ENCODE results near the gene PRSS2.
"Not testable (repeated sequence)": the region's sequence is repeated elsewhere in the genome, so short reads cannot be mapped to it uniquely, and the experiment has no call there.

PRSS2 gene

DNA sequence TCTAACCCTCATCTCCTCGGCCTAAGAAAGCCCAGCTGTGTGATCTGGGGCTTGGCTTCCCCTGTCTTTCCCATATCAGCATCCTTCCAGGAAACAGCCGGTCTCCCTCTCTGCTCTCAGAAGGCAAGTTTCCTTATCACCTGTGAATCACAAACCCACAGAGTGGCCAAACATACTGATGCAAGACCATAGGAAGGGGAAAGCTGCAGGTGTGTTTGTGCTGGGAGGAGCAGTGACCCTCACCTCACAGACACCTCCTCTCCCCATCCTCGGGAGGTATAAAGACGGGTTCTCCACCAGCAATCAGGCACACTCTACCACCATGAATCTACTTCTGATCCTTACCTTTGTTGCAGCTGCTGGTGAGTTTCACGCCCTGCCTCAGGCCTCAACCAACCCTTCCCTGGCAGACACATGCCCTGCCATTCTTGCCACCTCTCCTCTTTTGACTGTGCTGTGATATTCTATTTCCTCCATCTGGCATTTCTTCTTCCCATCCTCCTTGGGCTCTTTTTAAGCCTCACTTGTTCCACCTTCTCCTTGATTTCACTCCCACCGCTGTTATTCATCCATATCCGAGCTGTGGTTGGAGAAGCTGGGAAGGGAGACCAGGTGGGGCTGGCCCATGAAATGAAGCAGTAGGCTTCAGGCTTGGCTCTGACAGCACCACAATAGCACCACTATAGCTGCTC, at the start of gene PRSS2:
PRSS2 (plus strand) TSS at position 310 of the 692 bp plus-strand sequence; CDS start at position 323, 13 bp downstream.
- DNase-seq, result no peak

DNA sequence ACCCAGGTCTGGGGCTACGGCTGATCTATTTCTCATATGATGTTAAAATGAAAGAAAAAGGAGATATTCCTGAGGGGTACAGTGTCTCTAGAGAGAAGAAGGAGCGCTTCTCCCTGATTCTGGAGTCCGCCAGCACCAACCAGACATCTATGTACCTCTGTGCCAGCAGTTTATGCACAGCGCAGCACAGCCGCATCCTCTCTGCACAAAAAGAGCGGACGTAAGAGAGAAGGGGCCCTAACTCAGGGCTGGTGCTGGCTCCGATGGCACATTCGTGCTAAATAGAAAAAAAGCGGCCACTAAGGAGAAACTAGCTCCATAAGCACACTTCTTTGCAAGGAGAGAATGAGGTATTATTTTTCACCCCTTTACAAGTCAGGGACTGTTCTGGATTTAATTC, 49.8 kb upstream of the PRSS2 start:
- peak in 1 of 2 donors; percentile 86 for DNase-seq

DNA sequence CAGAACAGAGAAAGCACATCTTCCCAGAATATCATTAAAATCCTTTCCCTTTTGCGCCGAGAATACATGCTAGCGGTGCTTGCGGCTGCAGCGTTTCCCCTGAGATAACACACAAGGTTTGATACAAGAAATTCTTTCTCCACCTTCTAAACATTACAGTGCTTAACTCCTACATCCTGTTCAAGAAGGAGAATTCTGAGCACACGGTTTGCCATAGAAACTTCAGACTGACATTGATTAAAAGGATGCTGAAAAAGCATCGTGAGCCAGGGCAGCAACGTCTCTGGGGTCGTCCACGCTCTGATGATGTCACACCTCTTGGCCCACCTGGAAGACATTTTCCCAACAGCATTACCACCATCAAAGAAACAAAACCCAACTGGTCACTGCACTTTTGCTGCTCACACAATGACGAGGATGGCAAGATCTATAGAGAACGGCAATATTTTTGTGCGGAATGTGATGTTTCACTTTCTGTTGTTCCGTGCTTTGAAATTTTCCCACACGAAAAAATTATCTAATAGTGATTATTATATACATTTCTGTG, 48.4 kb upstream of the PRSS2 start:
- DNase-seq, result no peak

DNA sequence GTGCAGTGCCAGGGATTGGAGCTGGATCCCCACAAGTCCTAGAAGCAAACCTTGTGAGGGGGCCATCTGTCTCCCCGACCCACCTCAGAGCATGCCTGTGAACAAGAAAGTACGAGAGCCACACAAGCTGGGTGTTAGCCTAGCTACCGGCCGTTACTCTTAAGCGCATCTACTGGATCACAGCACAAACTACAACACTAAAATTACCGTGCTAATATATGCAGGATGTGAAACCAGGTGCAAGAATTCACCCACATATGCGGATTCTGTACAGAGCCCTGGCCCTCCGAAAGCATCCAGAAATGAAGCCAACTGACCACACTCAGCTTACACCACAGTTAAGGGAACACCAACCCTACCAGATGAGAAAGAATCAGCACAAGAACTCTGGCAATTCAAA, 37.5 kb upstream of the PRSS2 start:
- DNase-seq, result no peak

DNA sequence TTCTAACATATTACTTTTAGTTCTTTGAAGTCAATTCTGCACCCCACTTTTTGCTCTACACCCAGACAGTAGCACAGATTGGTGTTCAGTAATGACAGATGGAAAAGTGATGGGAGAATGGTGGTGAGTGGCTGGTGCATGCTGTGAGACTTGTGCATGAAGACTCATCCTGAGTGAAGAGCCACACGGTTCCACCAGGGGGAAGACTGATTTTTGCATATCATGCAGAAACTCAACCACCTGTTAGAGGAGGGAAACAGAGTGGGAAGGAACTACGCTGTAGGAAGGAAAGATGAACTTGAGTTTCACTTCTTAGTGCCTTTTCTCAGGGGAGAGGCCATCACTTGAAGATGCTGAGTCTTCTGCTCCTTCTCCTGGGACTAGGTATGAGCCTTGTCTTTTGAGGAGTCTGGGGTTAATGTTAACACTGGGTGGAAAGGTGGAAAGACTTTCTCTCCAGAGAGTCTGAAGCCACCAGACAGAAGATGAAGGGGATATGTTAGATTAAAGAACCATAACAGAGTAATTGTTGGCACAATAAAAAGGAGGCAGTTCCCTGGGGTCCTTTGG, 30.8 kb upstream of the PRSS2 start:
- peak in 1 of 2 donors; percentile 18 for DNase-seq

DNA sequence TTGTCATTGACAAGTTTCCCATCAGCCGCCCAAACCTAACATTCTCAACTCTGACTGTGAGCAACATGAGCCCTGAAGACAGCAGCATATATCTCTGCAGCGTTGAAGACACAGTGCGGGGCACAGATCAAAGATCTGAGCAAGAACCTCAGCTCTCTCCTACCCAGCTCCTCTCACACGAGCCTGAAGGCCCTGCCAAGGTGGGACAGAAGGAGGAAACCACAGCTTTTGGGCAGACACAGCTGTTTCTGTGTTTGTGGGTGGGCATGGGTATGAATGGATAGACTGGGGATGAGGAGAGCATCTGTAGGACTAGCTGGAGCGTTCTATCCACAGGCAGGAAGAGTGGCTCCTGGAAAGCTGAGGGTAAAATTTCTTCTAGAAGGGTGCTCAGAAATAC, 30.0 kb upstream of the PRSS2 start:
- no peak for DNase-seq

DNA sequence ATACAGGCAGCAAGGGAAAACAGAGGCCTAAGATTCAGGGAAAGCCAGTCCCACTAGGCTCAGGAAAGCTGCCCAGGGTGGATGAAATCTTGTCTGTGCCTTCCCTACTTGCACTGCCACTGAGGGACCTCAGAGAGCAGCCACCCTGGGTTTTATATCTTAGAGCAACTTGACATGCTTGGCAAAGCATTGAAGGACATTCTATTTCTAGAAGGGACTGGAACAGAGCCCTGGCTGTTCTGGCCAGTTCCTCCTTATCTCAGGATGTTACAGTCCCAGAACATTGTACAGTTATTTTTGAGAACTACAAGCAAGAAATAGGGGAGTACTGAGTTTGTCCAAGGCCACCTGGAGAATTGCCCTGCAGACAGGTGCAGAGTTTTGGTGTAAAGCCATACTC, 28.8 kb upstream of the PRSS2 start:
- not testable (repeated sequence) for DNase-seq

DNA sequence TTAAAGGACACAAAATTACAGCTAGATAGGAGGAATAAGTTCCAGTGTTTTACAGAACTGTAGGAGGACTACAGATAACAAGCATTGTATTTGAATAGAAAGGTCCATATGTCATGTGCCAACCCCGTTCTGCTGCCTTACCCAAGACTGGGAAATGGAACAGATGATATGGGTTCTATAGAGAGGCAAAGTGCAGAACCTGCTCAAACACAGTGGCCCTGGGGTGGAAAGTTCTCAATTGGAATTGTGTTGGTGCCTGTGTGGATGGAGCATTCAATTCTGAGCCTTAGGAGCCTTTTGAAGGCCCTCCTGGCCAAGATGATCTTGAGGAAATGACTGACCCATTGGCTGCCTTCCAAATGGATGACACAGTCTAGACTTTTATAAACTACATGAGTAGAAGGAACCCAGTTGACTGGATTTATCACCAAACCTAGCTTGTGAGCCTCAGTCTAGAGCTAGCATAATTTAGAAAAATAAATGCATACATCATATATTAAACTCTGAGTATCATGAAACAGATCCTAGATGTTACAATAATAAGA, 25.6 kb upstream of the PRSS2 start:
- peak in 1 of 2 donors; percentile 5 for DNase-seq

DNA sequence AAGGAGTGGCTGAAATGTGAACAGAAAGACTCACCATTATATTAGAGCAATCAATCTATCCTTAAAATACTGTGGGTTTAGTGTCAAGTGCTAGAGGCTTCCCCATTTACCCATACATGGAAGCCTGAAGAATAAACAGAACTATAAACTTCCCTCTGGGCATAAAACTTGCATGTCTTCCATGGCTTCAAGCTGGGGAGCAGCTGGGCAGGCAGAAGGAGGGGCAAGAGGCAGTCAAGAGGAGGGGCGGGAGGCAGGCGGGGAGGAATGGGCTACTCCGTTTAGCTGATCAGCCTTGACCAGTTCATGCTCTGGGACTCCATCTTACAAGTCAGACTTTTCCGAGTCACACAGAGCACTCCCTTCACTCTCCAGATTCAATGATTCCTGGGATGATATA, 25.0 kb upstream of the PRSS2 start:
- no peak for DNase-seq

DNA sequence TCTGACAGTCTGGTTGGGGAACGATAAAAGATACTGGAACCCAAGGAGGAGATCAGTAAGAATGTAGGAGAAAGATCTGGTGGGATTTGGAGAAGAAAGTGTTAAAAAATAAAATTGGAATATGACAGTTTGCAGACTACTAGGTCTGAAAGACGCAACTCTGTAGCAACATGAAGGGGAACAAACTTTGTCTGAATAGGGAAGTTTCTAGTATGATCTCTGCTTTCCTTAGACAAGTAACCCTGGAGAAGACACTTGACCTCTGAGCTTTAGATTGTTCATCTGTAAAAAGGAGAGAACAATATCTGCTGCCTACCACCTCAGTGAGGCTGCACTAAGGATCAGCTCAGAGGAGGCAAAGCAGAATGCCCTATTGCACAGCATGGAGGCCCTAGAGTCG, 24.5 kb upstream of the PRSS2 start:
- DNase-seq, result peak in 1 of 2 donors; percentile 20

DNA sequence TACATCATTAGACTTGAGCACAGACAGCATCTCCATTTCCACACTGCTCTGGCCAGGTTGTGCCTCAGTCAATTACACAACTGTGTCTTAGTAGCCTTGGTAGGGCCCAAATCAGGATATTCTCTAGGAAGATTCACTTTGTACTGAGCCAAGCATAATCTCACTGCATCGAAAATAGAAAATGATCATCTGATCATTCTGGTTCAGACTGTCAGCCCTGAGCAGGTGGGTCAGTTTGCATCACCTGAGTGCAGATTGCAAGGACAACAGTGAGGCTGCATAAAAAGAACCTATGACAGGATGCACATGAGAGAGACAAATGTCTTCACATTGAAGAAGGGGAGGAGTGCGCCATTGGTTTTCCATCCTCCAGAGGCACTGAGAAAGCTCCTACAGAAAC, 22.4 kb upstream of the PRSS2 start:
- DNase-seq, result not testable (repeated sequence)

DNA sequence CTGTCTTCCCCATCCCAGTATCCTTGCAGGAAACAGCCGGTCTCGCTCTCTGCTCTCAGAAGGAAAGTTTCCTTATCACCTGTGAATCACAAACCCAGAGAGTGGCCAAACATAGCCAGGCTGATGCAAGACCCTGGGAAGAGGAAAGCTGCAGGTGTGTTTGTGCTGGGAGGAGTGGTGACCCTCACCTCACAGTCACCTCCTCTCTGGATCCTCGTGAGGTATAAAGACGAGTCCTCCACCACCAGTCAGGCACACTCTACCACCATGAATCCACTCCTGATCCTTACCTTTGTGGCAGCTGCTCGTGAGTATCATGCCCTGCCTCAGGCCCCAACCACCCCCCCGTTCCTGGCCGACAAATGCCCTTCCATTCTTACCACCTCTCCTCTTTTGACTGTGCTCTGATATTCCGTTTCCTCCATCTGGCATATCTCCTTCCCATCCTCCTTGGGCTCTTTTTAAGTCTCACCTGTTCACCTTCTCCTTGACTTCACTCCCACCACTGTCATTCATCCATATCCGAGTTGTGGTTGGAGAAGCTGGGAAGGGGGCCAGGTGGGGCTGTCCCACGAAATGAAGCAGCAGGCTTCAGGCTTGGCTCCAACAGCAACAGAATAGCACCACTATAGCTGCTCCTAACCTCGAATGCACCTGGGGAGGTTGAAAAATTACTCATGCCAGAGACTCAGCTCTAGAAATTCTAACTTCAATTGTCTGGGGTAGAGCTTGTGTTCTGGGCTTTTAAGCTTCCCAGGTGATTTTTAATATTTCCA, 21.4 kb upstream of the PRSS2 start, which contains the start of gene PRSS1:
PRSS1 (plus strand) TSS at position 255 of the 776 bp plus-strand sequence; CDS start at position 268, 13 bp downstream.
- DNase-seq, result no peak

DNA sequence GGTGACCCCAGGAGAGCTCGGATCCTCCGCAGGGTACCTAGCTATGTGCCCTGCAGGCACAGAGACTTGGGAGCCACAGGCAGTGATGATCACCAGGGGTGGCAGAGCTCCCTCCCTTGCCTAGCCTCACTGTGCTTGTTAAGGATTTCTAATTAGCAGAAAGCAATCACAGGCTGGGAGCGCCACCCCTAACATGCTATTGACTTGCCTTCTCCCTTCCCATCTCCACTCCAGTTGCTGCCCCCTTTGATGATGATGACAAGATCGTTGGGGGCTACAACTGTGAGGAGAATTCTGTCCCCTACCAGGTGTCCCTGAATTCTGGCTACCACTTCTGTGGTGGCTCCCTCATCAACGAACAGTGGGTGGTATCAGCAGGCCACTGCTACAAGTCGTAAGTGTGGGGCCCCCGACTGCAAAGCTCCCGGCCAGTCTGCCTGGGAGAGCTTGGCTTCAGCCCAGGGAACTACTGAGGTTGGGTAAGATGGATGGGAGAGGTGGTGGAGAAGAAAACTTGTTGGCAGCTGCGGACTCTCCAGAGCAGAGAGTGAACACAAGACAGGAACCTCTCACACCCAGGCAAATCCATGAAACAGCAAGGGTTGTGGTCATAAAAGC, 20.3 kb upstream of the PRSS2 start:
- no peak for DNase-seq

DNA sequence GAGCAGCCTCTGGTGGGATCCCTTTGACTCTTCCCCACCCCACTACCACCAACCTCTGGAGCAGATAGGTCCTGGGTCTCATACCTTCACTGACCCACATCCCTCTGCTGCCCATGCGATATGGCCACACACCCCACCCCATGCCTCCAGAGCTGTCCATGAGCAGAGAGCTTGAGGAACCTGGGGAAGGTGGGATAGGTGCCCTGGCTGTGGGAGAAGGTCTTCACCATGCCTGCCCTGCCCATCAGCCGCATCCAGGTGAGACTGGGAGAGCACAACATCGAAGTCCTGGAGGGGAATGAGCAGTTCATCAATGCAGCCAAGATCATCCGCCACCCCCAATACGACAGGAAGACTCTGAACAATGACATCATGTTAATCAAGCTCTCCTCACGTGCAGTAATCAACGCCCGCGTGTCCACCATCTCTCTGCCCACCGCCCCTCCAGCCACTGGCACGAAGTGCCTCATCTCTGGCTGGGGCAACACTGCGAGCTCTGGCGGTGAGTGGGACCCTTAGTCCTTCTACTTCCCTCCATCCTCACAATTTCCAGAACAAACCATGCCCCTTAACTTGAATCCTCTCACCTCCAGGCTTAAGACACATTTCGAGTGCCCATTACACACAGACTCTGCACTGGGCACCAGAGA, 19.1 kb upstream of the PRSS2 start:
- not testable (repeated sequence) for DNase-seq

DNA sequence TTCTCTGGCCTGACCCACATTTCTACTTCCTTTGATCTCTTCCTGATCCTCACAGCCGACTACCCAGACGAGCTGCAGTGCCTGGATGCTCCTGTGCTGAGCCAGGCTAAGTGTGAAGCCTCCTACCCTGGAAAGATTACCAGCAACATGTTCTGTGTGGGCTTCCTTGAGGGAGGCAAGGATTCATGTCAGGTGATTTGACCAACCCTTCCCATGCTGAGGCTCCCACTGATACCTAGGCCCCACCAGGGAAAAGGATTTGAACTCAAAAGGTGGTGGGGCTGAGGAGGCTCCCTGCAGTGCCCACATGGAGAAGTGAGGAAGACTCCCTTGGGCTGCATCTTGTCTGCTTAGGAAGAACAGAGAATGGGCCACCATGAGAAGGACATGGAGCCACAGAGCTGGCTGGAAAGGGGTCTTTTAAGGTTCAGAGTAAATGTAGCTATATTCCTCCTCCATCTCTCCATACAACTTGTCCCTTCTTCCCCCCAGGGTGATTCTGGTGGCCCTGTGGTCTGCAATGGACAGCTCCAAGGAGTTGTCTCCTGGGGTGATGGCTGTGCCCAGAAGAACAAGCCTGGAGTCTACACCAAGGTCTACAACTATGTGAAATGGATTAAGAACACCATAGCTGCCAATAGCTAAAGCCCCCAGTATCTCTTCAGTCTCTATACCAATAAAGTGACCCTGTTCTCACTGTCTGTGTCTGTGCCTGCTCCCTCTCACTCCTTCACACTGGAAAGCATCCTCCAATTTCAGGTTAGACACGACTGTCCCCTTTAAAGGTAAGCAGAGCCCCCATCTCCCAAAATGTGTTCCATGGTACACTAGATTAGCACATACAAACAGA, 18.2 kb upstream of the PRSS2 start:
- no peak for DNase-seq

DNA sequence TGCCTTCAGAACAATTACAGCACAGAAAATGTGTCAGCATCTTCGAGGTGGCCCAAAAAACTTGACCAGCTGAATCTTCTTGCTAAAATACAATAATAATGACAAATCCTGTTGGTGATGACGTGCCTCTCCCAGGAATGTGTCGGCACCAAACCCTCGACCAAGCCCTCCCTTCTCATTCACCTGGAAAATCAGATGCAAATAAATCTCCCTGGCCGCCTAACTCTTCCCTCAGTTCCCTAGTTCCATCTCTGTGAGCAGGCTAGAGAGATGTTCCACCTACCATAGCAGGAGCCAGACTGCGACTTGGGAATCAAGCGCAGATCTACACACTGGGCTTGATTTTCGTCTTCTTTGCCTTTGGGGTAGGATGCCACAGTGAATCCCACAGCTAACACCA, 17.4 kb upstream of the PRSS2 start:
- DNase-seq, result no peak

DNA sequence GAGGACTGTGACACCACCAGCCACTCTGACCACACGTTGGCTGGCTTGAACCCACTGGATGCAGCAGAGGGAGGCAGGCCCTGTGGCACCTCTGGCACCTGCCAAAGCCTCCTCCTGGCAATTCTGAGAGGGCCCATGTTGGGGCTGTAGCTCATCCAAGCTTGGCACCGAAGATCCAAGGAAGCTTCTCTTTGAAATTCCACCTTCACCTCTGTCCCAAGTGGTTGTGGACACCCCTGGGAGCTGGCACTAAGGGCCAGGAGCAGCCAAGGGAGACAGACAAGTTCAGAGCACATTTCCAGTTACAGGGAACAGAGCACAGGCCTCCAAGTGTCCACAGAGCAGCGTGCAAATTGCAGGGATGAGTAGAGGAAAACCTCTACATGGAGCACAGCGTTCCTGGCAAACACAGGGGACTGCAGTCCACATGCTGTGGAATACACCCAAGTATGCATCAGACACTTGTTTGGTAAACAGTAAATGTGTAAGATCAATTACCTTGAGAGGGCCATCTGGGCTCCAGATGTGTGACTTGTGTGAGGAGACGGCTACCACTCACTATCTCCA, 16.8 kb upstream of the PRSS2 start:
- DNase-seq, result not testable (repeated sequence)

DNA sequence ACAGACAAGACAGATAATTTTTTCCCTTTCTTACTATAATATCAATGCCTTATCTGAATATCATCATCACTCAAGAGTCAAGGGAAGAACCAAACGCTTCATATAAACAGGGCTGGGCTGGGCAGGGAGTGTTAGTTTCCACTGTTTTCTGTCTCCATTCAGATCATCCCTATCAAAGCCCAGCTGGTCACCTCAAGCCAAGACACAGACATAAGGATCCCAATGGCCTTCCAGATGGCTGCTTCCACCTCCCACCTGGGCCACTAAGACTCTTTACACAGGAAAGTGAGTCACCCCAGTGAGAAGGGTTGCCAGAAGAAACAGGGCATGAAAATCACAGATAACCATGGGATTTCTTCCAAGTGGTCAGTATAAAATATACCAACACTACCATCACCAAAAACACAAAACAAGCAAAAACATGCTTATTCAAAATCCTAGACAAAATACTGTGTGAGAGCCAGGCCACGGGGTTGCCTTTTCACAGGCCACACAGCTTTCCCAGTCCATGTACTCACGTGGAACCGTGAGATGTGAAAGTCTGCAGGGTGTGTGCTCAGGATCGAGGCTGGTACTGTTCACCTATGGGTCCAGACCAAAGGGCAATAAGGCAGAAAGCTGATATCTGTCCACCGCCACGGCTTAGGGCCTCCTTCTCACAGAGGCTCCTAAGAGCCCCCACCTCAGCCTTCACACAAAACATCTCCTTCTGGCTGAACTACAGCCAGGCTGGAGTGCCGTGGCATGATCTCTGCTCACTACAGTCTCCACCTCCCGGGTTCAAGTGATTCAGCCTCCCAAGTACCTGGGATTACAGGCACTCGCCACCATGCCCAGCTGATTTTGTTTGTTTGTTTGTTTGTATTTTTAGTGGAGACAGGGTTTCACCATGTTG, 15.8 kb upstream of the PRSS2 start:
- no peak for DNase-seq

DNA sequence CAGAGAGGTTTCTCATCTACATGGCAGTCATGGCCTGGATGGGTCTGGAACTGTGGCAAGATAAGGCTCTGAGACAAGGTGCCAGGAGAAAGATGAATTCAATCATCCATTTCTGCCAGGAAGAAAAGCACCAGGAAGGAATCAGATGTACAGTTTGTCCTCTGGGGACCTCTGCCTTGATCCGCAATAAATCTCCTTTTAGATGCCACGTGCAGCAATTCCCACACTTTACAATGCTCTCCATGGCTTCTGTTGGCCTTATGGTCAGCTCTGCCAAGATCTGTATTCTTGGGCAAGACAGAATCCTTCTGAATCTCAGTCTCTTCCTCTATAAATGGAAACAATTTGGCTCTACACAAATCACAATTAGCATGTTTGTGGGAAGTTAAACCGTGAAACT, 12.5 kb upstream of the PRSS2 start:
- not testable (repeated sequence) for DNase-seq

DNA sequence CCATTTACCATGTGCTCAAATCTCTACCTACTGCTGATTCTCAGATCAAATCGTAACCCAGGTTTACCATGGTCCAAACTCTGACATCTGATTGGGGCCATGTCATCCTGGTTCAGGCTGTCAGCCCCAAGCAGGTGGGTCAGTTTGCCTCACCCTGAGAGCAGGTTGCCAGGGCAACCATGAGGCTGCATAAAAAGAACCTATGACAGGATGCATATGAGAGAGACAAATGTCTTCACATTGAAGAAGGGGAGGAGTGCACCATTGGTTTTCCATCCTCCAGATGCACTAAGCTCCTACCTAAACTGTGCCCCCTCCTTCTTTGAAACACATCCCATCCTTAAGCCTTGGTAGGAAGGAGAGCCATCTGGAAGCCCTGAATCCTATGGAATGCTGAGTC, 11.3 kb upstream of the PRSS2 start:
- DNase-seq, result no peak

All from bone marrow (tissue), 2 donors.